SU-DHL-6 (cell line): ENCODE data around the gene SEC14L1.
A peak's percentile ranks its signal among the peaks of the same experiment; 100 is the strongest.

Experiments used
- H2AFZ ChIP-seq: fragments of 200-600 bp; sonication (generic); 2 replicates; pipeline ENCODE4 v1.6.1; 2014; ENCODE audit warnings: low read depth, mild to moderate bottlenecking, moderate library complexity, mixed read lengths, antibody characterized with exemption, low read length; ENCODE audit not compliant: severe bottlenecking
- H3F3A ChIP-seq: fragments of 200-600 bp; shearing (Covaris generic); 2 replicates; pipeline ENCODE4 v1.6.0; 2016; ENCODE audit warnings: antibody characterized with exemption, mild to moderate bottlenecking; ENCODE audit not compliant: insufficient read depth
- H3K27ac ChIP-seq: fragments of 200-600 bp; sonication (generic); 2 replicates; pipeline ENCODE4 v1.5.1; 2016; ENCODE audit warnings: low read depth, mild to moderate bottlenecking, low read length, moderate library complexity, mixed read lengths
- H3K27me3 ChIP-seq: fragments of 200-600 bp; sonication (generic), shearing (Covaris generic); 2 replicates; pipeline ENCODE4 v1.6.0; 2014; ENCODE audit warnings: mild to moderate bottlenecking, low read length
- H3K36me3 ChIP-seq: fragments of 200-600 bp; sonication (generic); 2 replicates; pipeline ENCODE4 v1.6.1; 2014; ENCODE audit warnings: mild to moderate bottlenecking, low read length, mixed read lengths
- H3K4me2 ChIP-seq: fragments of 300-600, 200-600 bp; shearing (Covaris generic), sonication (generic); 2 replicates; pipeline ENCODE4 v1.6.0; 2014; ENCODE audit warnings: low read length, low read depth, mild to moderate bottlenecking; ENCODE audit not compliant: poor library complexity, severe bottlenecking
- H3K4me3 ChIP-seq: fragments of 200-600 bp; sonication (generic); 2 replicates; pipeline ENCODE4 v1.5.1; 2014; ENCODE audit warnings: antibody characterized with exemption, low read length, mild to moderate bottlenecking, mixed read lengths; ENCODE audit not compliant: insufficient read depth, poor library complexity, severe bottlenecking
- H3K79me2 ChIP-seq: fragments of 200-600 bp; sonication (generic); 2 replicates; pipeline ENCODE4 v1.6.1; 2014; ENCODE audit warnings: mild to moderate bottlenecking, low read length, moderate library complexity; ENCODE audit not compliant: insufficient read depth
- H3K9ac ChIP-seq: fragments of 200-600 bp; sonication (generic); 2 replicates; pipeline ENCODE4 v1.7.0; 2014; ENCODE audit warnings: mild to moderate bottlenecking, low read length
- H3K9me2 ChIP-seq: fragments of 200-600 bp; sonication (generic); replicated peaks from 2 replicates; pipeline ENCODE4 v1.6.1; 2014; ENCODE audit warnings: low read length; ENCODE audit not compliant: insufficient read depth
- H3K9me3 ChIP-seq: fragments of 200-600 bp; sonication (generic); 2 replicates; pipeline ENCODE4 v1.6.1; 2014; ENCODE audit warnings: low read length, mixed read lengths; ENCODE audit not compliant: insufficient read depth
- H4K20me1 ChIP-seq: fragments of 200-600 bp; sonication (generic); 2 replicates; pipeline ENCODE4 v1.6.1; 2014; ENCODE audit warnings: low read depth, mild to moderate bottlenecking, antibody characterized with exemption, low read length, moderate library complexity, mixed read lengths
- EZH2phosphoT487 ChIP-seq: fragments of 200-600 bp; sonication (generic), shearing (Covaris generic); conservative IDR thresholded peaks from 2 replicates; pipeline ENCODE4 v1.6.1; 2018; ENCODE audit warnings: mild to moderate bottlenecking, antibody characterized with exemption, low read length, moderate library complexity, mixed read lengths
- TF ChIP-seq, protein P1 (sequence below): fragments of 200-600 bp; sonication (generic); IDR thresholded peaks from one replicate; pipeline ENCODE4 v1.5.1; 2017; ENCODE audit warnings: antibody characterized with exemption, mild to moderate bottlenecking, low read length, moderate library complexity; ENCODE audit not compliant: insufficient read depth, poor library complexity, severe bottlenecking

SEC14L1 gene

DNA sequence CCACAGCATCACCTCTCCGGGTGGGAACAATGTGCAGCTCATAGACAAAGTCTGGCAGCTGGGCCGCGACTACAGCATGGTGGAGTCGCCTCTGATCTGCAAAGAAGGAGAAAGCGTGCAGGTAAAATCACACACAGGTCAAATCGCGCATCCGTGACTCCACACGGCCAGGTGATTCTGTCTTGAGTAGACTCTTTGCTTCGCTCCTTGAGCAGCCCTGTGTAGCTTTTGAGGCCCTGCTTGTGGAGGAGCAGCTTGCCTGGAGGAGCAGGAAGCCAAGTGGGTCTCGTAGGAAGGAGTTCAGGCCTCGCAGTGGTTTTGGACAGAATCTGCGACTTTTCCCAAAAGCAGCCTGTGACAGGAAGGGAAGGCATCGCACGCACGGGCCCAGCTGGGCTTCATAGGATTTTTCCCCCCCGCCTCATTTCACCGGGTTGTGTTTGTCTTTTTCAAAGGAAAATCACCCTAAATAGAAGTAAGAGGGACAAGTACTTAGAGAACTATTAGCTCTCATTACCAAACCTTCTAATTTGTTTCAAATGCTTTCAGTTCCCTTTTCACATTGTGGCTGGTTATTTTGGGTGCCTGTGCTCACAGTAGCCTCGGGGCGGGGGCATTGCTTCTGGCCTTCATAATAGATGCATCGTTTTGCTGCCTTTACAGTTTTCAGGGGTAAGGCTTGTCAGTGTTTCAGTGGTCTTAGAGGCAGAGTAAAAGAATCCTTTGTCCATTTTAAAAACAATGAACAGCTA lies 71.5 kb downstream of the SEC14L1 start:
- Histone ChIP-seq H3K4me3 (peak overlapping the region; percentile 3), H3K27me3 (no peaks in the 10 kb centered on the region), H3K79me2 (no peaks in the 10 kb centered on the region), H4K20me1 (no peaks in the 10 kb centered on the region), H3F3A (0 out of 2 replicates have a peak, but pooled peaks cover 5% of the 10 kb centered on the region), H3K4me2 (peak overlapping the region; percentile 50), H3K9me2 (no peaks in the 10 kb centered on the region), H3K9ac (peak overlapping the region; percentile 35), H3K36me3 (no peaks in the 10 kb centered on the region), H3K9me3 (no peaks in the 10 kb centered on the region), H3K27ac (peak overlapping the region; percentile 77), H2AFZ (no peak overlapping the region)
- no peak for TF ChIP-seq EZH2phosphoT487
- TF ChIP-seq, protein P1, sequence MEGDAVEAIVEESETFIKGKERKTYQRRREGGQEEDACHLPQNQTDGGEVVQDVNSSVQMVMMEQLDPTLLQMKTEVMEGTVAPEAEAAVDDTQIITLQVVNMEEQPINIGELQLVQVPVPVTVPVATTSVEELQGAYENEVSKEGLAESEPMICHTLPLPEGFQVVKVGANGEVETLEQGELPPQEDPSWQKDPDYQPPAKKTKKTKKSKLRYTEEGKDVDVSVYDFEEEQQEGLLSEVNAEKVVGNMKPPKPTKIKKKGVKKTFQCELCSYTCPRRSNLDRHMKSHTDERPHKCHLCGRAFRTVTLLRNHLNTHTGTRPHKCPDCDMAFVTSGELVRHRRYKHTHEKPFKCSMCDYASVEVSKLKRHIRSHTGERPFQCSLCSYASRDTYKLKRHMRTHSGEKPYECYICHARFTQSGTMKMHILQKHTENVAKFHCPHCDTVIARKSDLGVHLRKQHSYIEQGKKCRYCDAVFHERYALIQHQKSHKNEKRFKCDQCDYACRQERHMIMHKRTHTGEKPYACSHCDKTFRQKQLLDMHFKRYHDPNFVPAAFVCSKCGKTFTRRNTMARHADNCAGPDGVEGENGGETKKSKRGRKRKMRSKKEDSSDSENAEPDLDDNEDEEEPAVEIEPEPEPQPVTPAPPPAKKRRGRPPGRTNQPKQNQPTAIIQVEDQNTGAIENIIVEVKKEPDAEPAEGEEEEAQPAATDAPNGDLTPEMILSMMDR: no peak

DNA sequence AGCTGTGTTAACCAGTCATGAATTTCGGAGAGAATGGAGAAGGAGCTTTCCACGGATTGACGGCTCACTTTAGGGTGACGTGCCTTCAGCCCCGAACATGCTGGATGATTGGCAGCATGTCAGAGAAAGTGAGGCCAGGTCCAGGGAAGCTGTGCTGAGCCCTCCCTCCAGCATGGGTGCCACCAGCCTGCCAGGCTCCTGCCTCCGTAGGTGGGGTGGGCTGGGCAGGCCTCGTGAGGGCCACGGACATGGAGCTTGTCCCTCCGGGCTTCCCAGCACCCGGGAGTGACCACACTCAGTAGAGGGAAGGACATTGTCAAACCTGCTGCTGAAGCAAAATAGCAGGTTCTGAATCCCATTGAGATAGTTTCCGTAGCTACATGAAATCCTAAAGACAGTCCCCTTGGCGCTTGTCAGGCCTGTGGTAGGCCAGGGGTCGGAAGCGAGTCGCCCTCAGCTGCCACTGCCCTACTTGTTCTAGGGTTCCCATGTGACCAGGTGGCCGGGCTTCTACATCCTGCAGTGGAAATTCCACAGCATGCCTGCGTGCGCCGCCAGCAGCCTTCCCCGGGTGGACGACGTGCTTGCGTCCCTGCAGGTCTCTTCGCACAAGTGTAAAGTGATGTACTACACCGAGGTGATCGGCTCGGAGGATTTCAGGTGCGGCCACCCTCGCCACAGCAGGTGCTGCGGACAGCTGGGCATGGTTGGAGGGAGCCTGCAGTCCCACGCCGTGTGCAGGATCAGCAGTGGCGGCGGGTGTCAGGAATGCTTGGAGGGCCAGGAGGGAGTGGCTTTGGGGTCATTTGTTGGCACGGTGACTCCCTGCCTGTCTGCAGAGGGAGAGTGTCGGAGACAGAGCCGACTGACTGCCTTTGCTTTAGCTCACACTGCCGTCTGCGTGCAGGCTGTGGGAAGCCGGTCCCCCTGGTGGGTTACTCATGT lies 72.3 kb downstream of the SEC14L1 start:
- Histone ChIP-seq H2AFZ (no peak overlapping the region), H3K9me2 (no peaks in the 10 kb centered on the region), H3K36me3 (no peaks in the 10 kb centered on the region), H3F3A (0 out of 2 replicates have a peak, but pooled peaks cover 5% of the 10 kb centered on the region), H3K4me2 (peak overlapping the region; percentile 50), H3K9me3 (no peaks in the 10 kb centered on the region), H3K27me3 (no peaks in the 10 kb centered on the region), H3K27ac (peak overlapping the region; percentile 77), H3K4me3 (no peak overlapping the region), H3K9ac (peak overlapping the region; percentile 35; the same call in 1 of the 2 replicates), H4K20me1 (no peaks in the 10 kb centered on the region), H3K79me2 (no peaks in the 10 kb centered on the region)
- TF ChIP-seq, protein P1: no peak

DNA sequence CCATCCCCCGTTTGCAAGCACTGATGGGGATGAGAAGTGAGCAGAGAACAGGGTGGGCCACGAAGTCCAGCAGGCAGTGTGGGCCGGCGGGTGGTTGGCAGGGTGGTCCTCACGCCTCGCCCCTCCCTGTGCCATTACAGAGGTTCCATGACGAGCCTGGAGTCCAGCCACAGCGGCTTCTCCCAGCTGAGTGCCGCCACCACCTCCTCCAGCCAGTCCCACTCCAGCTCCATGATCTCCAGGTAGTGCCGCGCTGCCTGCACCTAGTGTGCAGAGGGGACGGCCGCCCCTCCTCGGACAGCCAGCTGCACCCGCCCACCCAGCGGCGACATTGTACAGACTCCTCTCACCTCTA lies 73.0 kb downstream of the SEC14L1 start:
- Histone ChIP-seq H3K36me3 (no peaks in the 10 kb centered on the region), H3K27ac (no peak overlapping the region)
- no peak for TF ChIP-seq EZH2phosphoT487
- TF ChIP-seq, protein P1: no peak

More for the DNA sequence above, 73.0 kb downstream of the SEC14L1 start:
- Histone ChIP-seq H3K4me3 (no peak overlapping the region), H3K79me2 (no peaks in the 10 kb centered on the region), H2AFZ (no peak overlapping the region), H3K9me2 (no peaks in the 10 kb centered on the region), H3F3A (0 out of 2 replicates have a peak, but pooled peaks cover 5% of the 10 kb centered on the region), H3K9me3 (no peaks in the 10 kb centered on the region), H3K9ac (no peak overlapping the region), H3K4me2 (no peak overlapping the region), H3K27me3 (no peaks in the 10 kb centered on the region), H4K20me1 (no peaks in the 10 kb centered on the region)
